Progenitor cell of endocrine pancreas (in vitro differentiated cells): ENCODE results near the gene MAGED4B. TPM values are rescaled to one million over a fixed set of nuclear protein-coding genes. Genes with fewer than 3 reads are reported as not detected.
"Not testable (repeated sequence)": the region's sequence is repeated elsewhere in the genome, so short reads cannot be mapped to it uniquely, and the experiment has no call there.

ENCODE experiments used
- DNase-seq: peaks from one replicate; pipeline ENCODE4 v3.0.0; 2021; ENCODE audit warnings: low spot score; ENCODE audit not compliant: unreplicated experiment
- H3K27ac Mint-ChIP-seq: 2 replicates; pipeline ENCODE4 v1.8.0; 2021; ENCODE audit warnings: mild to moderate bottlenecking, moderate library complexity, mixed read lengths
- H3K27me3 Mint-ChIP-seq: 2 replicates; pipeline ENCODE4 v1.8.0; 2021; ENCODE audit warnings: mixed read lengths
- H3K36me3 Mint-ChIP-seq: 2 replicates; pipeline ENCODE4 v1.8.0; 2022; ENCODE audit warnings: mixed read lengths; ENCODE audit not compliant: insufficient read depth
- H3K4me1 Mint-ChIP-seq: 2 replicates; pipeline ENCODE4 v1.8.0; 2021; ENCODE audit warnings: low read depth, mixed read lengths
- H3K4me3 Mint-ChIP-seq: 2 replicates; pipeline ENCODE4 v1.8.0; 2021; ENCODE audit warnings: low read depth, mild to moderate bottlenecking, moderate library complexity, mixed read lengths
- H3K9me3 Mint-ChIP-seq: 2 replicates; pipeline ENCODE4 v1.8.0; 2021; ENCODE audit warnings: low read depth, mixed read lengths
- CTCF ChIP-seq: fragments of 200-600 bp; sonication (generic); IDR thresholded peaks from one replicate; pipeline ENCODE4 v1.5.0; 2021; ENCODE audit warnings: antibody characterized with exemption, mild to moderate bottlenecking; ENCODE audit not compliant: unreplicated experiment
- long read RNA-seq: library from polyadenylated mRNA; unstranded; transcript quantifications from one replicate; pipeline ENCODE4 v2.0.0, GENCODE V29; 2020
- total RNA-seq: library from RNA; stranded (reverse); gene quantifications from 2 replicates; pipeline ENCODE4 v1.2.1, GENCODE V29; 2021

Gene MAGED4B
- total RNA-seq = 197 and 201 TPM in 2 replicates
- long read RNA-seq, transcript MAGED4B-201 (13 exons, 2,578 nt) = major isoform, 25 of 64 reads
- long read RNA-seq, transcript MAGED4B-211 (13 exons, 2,482 nt) = minor isoform, 8 of 64 reads
- long read RNA-seq, partial matches to known transcripts = 6 of 64 reads
- long read RNA-seq, other reads (novel, unspliced or antisense) = 24 of 64 reads

GRCh38 chrX:52068666-52069640 is at the start of gene MAGED4B:
MAGED4B (minus strand) TSS chrX:52069183; CDS start chrX:52068172, 1,011 bp downstream.
- H3K27ac Mint-ChIP-seq, H3K4me3 Mint-ChIP-seq, H3K9me3 Mint-ChIP-seq, H3K36me3 Mint-ChIP-seq, H3K4me1 Mint-ChIP-seq, DNase-seq, H3K27me3 Mint-ChIP-seq: not testable (repeated sequence)

GRCh38 chrX:52118262-52118661 is 49.3 kb upstream of the MAGED4B start:
- Mint-ChIP-seq H3K4me1 (no peaks in the 10 kb centered on the region), H3K27me3 (no peaks in the 10 kb centered on the region), H3K36me3 (no peaks in the 10 kb centered on the region), H3K27ac (no peak overlapping the region), H3K9me3 (peaks cover 37% of the 10 kb centered on the region), H3K4me3 (no peak overlapping the region)
- no peak for DNase-seq
- TF ChIP-seq CTCF = no peak

- Mint-ChIP-seq H3K4me3 (no peak overlapping the region), H3K4me1 (no peaks in the 10 kb centered on the region), H3K27me3 (no peaks in the 10 kb centered on the region), H3K36me3 (peaks cover 1% of the 10 kb centered on the region), H3K27ac (no peak overlapping the region), H3K9me3 (peaks cover 43% of the 10 kb centered on the region)
- no peak for TF ChIP-seq CTCF
- no peak for DNase-seq
Measured at GRCh38 chrX:52082578-52082977, 13.6 kb upstream of the MAGED4B start.

GRCh38 chrX:52078131-52078530 is 9.1 kb upstream of the MAGED4B start:
- no peak for TF ChIP-seq CTCF
- no peaks in the 10 kb centered on the region for H3K27me3 Mint-ChIP-seq
- no peak overlapping the region for H3K27ac Mint-ChIP-seq
- no peak for DNase-seq
- H3K9me3 Mint-ChIP-seq = peaks cover 13% of the 10 kb centered on the region
- H3K4me3 Mint-ChIP-seq = no peak overlapping the region
- no peaks in the 10 kb centered on the region for H3K4me1 Mint-ChIP-seq
- H3K36me3 Mint-ChIP-seq = no peaks in the 10 kb centered on the region

- H3K27me3 Mint-ChIP-seq, H3K4me3 Mint-ChIP-seq, H3K36me3 Mint-ChIP-seq, H3K9me3 Mint-ChIP-seq, DNase-seq, H3K4me1 Mint-ChIP-seq, H3K27ac Mint-ChIP-seq: not testable (repeated sequence)
Measured at GRCh38 chrX:52042288-52042687, 26.7 kb downstream of the MAGED4B start.

- Mint-ChIP-seq H3K36me3 (no peaks in the 10 kb centered on the region), H3K4me3 (no peak overlapping the region), H3K27ac (no peak overlapping the region), H3K4me1 (no peaks in the 10 kb centered on the region), H3K27me3 (no peaks in the 10 kb centered on the region), H3K9me3 (peaks cover 15% of the 10 kb centered on the region)
- no peak for TF ChIP-seq CTCF
- no peak for DNase-seq
Measured at GRCh38 chrX:52034211-52034610, 34.8 kb downstream of the MAGED4B start.
